Prostate gland (tissue), 2 donors: ENCODE measurements around the gene PSMC2.

ENCODE experiments used
- POLR2A ChIP-seq: fragments of 450-650 bp; IDR thresholded peaks from one replicate; pipeline ENCODE4 v1.6.1; 2016; ENCODE audit warnings: antibody characterized with exemption, mild to moderate bottlenecking
- POLR2AphosphoS5 ChIP-seq: sonication (generic); formaldehyde crosslinking; IDR thresholded peaks from one replicate; pipeline ENCODE4 v1.6.1; 2017; ENCODE audit warnings: antibody characterized with exemption
- TF ChIP-seq, protein P1 (sequence below), 4 experiments: fragments of 200-600 bp in 2 of 4; fragments of 450-650 bp in 2 of 4; sonication (generic) in 2 of 4; IDR thresholded peaks; 1 replicate in 3 of 4; 2 replicates in 1 of 4; pipeline ENCODE4 v1.5.1; 2016 to 2019; ENCODE audit warnings: antibody characterized with exemption in 4 of 4, mild to moderate bottlenecking in 2 of 4, moderate library complexity in 2 of 4

DNA sequence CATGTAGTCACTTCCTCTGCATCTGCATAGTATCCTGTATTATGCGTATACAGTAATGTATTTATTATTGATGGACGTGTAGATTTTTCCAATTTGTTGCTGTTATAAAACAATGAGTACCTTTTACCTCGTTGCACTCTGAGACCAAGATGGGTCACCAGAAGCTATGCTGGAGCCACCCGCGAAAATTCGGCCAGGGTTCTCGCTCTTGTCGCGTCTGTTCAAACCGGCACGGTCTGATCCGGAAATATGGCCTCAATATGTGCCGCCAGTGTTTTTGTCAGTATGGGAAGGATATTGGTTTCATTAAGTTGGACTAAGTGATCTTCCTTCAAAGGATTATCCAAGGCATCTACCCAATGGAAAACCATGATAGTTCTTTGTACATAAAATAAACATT is 1.0 kb downstream of the PSMC2 start:
- TF ChIP-seq POLR2A, result no peak
- TF ChIP-seq POLR2AphosphoS5, result no peak
- TF ChIP-seq, protein P1, sequence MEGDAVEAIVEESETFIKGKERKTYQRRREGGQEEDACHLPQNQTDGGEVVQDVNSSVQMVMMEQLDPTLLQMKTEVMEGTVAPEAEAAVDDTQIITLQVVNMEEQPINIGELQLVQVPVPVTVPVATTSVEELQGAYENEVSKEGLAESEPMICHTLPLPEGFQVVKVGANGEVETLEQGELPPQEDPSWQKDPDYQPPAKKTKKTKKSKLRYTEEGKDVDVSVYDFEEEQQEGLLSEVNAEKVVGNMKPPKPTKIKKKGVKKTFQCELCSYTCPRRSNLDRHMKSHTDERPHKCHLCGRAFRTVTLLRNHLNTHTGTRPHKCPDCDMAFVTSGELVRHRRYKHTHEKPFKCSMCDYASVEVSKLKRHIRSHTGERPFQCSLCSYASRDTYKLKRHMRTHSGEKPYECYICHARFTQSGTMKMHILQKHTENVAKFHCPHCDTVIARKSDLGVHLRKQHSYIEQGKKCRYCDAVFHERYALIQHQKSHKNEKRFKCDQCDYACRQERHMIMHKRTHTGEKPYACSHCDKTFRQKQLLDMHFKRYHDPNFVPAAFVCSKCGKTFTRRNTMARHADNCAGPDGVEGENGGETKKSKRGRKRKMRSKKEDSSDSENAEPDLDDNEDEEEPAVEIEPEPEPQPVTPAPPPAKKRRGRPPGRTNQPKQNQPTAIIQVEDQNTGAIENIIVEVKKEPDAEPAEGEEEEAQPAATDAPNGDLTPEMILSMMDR (IDR thresholded peaks at IDR 0.05), result no peak
